Lower leg skin (tissue), 4 donors: Measurements from ENCODE around the gene OR3A3. TPM values are rescaled to one million over a fixed set of nuclear protein-coding genes. Genes with fewer than 3 reads are reported as not detected.

Experiments used
- DNase-seq, 2 donors: peaks; one replicate each; pipeline ENCODE4 v3.0.0-alpha.2; 2019; ENCODE audit warnings: low spot score in 2 of 2
- H3K4me3 ChIP-seq: fragments of 200-600 bp; sonication (generic); 2 replicates; pipeline ENCODE4 v1.5.1; 2017; ENCODE audit warnings: mild to moderate bottlenecking, low read depth; ENCODE audit not compliant: poor library complexity, severe bottlenecking
- CTCF ChIP-seq, 3 donors: fragments of 450-650 bp; IDR thresholded peaks; one replicate each; pipeline ENCODE4 v1.5.1; 2016; ENCODE audit warnings: antibody characterized with exemption in 3 of 3, mild to moderate bottlenecking in 3 of 3, moderate library complexity in 2 of 3
- POLR2A ChIP-seq, 2 donors: fragments of 450-650 bp; IDR thresholded peaks; one replicate each; pipeline ENCODE4 v1.6.1; 2016 to 2017; ENCODE audit warnings: antibody characterized with exemption in 2 of 2, mild to moderate bottlenecking in 1 of 2, moderate library complexity in 1 of 2
- WGBS, 2 donors: methylation state at CpG; one replicate each; pipeline ENCODE4 v1.1.5; 2018; 5-methylcytosine and 5-hydroxymethylcytosine counted together
- intact Hi-C: fragments of 100-400 bp; cut with DNase I; formaldehyde crosslinking; loops from one replicate; pipeline ENCODE4 v1.15.0; 2023; ENCODE audit warnings: low total_unique reads
- total RNA-seq, 4 donors: library from RNA; depleted of rRNA; stranded (reverse); fragments of >200 nt; gene quantifications; one replicate each; pipeline ENCODE4 v1.1.0, GENCODE V29; 2016

OR3A3 gene
- total RNA-seq, 4 donors from 2014 or later = not detected

GRCh38 chr17:3469529-3469928 lies 58.4 kb downstream of the OR3A3 start:
- no peak for TF ChIP-seq POLR2A (IDR thresholded peaks at IDR 0.05)
- TF ChIP-seq CTCF (IDR thresholded peaks at IDR 0.05) = no peak
- no peak for DNase-seq
- no peak overlapping the region for H3K4me3 ChIP-seq
- intact Hi-C loops = no loop called here
- WGBS, 2 donors = 70 to 71% methylated on average over 5 of the region's 5 CpGs

- H3K4me3 ChIP-seq = no peak within 1 kb of the TSS
- 96% methylated on average over 38 of the region's 38 CpGs for WGBS, 2 donors
- TF ChIP-seq POLR2A (IDR thresholded peaks at IDR 0.05) = no peak
- TF ChIP-seq CTCF (IDR thresholded peaks at IDR 0.05) = no peak
- intact Hi-C loops = no loop called here
- no peak for DNase-seq
These were observed 60.4 kb downstream of the OR3A3 start, which contains the start of gene SPATA22 for GRCh38 chr17:3471599-3471998. SPATA22 (minus strand) TSS chr17:3471819; CDS start chr17:3469325, 2,494 bp downstream.

- no peak for TF ChIP-seq CTCF (IDR thresholded peaks at IDR 0.05)
- no peak for TF ChIP-seq POLR2A (IDR thresholded peaks at IDR 0.05)
These were observed 61.0 kb downstream of the OR3A3 start for GRCh38 chr17:3472137-3472536.

More at GRCh38 chr17:3472137-3472536, 61.0 kb downstream of the OR3A3 start:
- WGBS, 2 donors = 90 to 94% methylated on average over 21 of the region's 21 CpGs
- DNase-seq = no peak
- intact Hi-C loops = no loop called here
- no peak overlapping the region for H3K4me3 ChIP-seq

Other genes with a start within 250 kb of the OR3A3 start
- gene OR1A2, start 213.9 kb upstream of the OR3A3 start, total RNA-seq = not detected
- gene OR1A1, start 203.7 kb upstream of the OR3A3 start, total RNA-seq = not detected
- gene OR3A1, start 113.0 kb upstream of the OR3A3 start, total RNA-seq = not detected
- gene OR3A2, start 25.1 kb upstream of the OR3A3 start, total RNA-seq = 1 to 10 TPM in 1 of 4 donors, not detected in 3; 1.0 TPM
- gene OR1E1, start 13.0 kb upstream of the OR3A3 start, total RNA-seq = not detected
- gene OR1E2, start 22.5 kb downstream of the OR3A3 start, total RNA-seq = not detected
- 1 to 10 TPM in 1 of 4 donors, not detected in 3; 1.6 TPM for gene SPATA22, start 60.4 kb downstream of the OR3A3 start, total RNA-seq
- 1 to 10 TPM in 3 of 4 donors, under 1 TPM in 1; 0.69 to 3.2 (median 1.4) TPM for gene ASPA, start 64.6 kb downstream of the OR3A3 start, total RNA-seq
- 10 to 100 TPM; 21.8 to 33.2 (median 25.1) TPM for gene TRPV3, start 146.4 kb downstream of the OR3A3 start, total RNA-seq
- 1 to 10 TPM; 4.3 to 7.9 (median 5.2) TPM for gene TRPV1, start 198.0 kb downstream of the OR3A3 start, total RNA-seq
- gene SHPK, start 224.9 kb downstream of the OR3A3 start, total RNA-seq = 10 to 100 TPM; 18.2 to 30.3 (median 23.1) TPM
- 10 to 100 TPM; 23.7 to 40.0 (median 29.6) TPM for gene CTNS, start 225.4 kb downstream of the OR3A3 start, total RNA-seq